Spinal cord (tissue), 10 donors: ENCODE data around the gene PRKN. TPM values are rescaled to one million over a fixed set of nuclear protein-coding genes. Genes with fewer than 3 reads are reported as not detected.

ENCODE experiments used
- DNase-seq, 6 donors: peaks; one replicate each; pipeline versions ENCODE4 v3.0.0 to v3.0.0-alpha.2; 2013 to 2015; ENCODE audit warnings: low spot score in 6 of 6, low read depth in 4 of 6
- H3K27ac ChIP-seq: one replicate; pipeline ENCODE4 v1.5.1; 2013; ENCODE audit warnings: low read depth, low read length, control low read depth
- H3K27me3 ChIP-seq: one replicate; pipeline ENCODE4 v1.6.1; 2013; ENCODE audit warnings: low read length; ENCODE audit not compliant: control insufficient read depth, insufficient read depth
- H3K36me3 ChIP-seq: one replicate; pipeline ENCODE4 v1.6.1; 2013; ENCODE audit warnings: low read length; ENCODE audit not compliant: control insufficient read depth, insufficient read depth
- H3K4me1 ChIP-seq: one replicate; pipeline ENCODE4 v1.6.1; 2013; ENCODE audit warnings: low read length; ENCODE audit not compliant: control insufficient read depth, insufficient read depth
- H3K4me3 ChIP-seq: one replicate; pipeline ENCODE4 v1.5.1; 2013; ENCODE audit warnings: low read depth, low read length, control low read depth
- H3K9me3 ChIP-seq: one replicate; pipeline ENCODE4 v1.6.1; 2013; ENCODE audit warnings: low read length; ENCODE audit not compliant: control insufficient read depth, insufficient read depth
- WGBS: methylation state at CpG from one replicate; pipeline ENCODE4 v1.1.5; 2013; ENCODE audit warnings: missing lambda C conversion rate; ENCODE audit not compliant: insufficient coverage; 5-methylcytosine and 5-hydroxymethylcytosine counted together
- polyA plus RNA-seq, 2 donors: library from polyadenylated mRNA; unstranded; fragments of 120-200 nt; gene quantifications; one replicate each; pipeline ENCODE4 v1.2.1, GENCODE V29; 2013; ENCODE audit not compliant: insufficient read length in 2 of 2
- total RNA-seq, 2 donors: library from RNA; depleted of rRNA in 1 of 2; stranded (reverse); fragments of 120-200 nt in 1 of 2; fragments of >200 nt in 1 of 2; gene quantifications; one replicate each; pipeline versions ENCODE4 v1.2.3 to v1.2.4, GENCODE V29; 2013 to 2014
- donor health status: healthy.

PRKN gene
- total and polyA plus RNA-seq, 4 donors: 7.4 to 9.5 (median 8.4) TPM

DNA sequence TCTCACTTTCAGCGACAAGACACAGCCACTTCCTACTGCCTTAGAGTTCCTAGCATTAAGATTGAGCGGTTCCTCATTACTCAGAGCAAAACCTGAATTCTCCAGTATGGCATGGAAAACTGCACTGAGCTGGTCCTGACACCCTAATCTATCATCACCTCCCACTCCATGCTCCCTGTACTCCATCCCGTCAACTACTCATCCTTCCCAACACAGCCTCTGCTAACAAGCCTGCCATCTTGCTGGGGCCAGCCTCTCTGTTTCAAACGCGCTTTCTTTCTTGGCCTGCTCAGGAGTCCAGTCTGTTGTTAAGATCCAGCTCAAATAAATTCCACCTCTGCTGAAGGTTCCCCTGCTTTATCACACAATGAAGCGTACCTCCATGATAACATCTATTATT is 12.0 kb downstream of the PRKN start:
- Histone ChIP-seq H3K4me3 (no peak overlapping the region), H3K27ac (no peak overlapping the region), H3K4me1 (no peaks in the 10 kb centered on the region), H3K9me3 (no peaks in the 10 kb centered on the region), H3K36me3 (no peaks in the 10 kb centered on the region), H3K27me3 (no peaks in the 10 kb centered on the region)
- DNase-seq: no peak
- WGBS: 86% methylated on average over 6 of the region's 6 CpGs

DNA sequence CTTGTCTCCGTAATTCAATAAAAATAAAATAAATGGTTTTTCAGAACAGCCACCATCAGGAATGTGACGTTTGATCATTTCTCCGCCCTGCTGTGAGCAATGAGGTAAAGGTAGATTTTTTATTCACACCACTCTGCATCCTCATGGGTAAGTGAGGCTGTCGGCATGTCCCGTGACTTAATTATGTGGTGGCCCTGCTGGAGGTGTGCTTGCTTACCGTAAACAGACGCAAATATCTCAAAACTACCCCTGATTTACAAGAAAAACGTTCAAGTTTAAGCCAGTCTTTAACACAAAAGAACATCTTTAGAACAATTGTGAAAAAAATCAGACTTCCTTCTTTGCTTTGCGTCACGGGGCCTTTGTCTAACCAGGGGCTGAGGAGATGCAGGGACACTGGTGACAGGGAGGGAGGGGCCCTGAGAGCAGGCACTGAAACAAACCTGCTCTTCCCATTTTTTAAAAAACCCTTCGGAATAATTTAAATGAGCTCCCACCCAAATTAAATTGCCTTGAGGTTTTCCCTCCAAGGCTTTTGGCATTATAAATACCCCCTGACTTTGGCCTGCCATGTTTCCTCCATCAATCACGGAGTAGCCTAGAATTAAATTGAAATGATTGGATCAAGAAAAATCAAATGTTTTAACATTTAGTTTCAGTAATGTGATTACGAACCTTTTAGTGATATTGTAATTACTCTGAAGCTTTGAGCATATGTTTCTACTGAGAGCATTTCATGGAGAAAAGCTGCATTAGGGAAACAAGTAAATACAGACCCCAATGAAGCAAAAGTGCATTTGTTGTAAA is 13.4 kb downstream of the PRKN start:
- DNase-seq: peak in 1 of 6 donors; percentile 72
- WGBS: 20% methylated on average over 1 of the region's 13 CpGs

DNA sequence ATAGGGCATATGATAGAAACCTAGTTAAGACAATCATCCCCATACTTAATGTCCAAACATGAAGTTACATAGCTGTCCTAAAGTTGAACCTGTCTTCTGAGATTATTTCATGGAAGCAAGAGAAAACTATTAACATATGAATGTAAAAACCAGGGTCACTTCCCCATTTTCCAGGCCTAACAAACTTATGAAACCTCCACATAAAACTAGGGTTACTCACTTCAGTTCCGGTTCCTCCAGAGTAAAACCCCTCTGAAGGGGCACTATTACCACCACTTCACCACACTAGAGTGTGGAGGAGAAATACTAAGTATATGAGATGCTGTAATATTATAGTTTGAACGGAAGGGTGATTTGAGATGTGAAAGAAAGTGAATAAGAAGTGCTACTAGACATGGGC is 14.9 kb downstream of the PRKN start:
- no CpG with 5 or more reads among the region's 2 CpGs for WGBS
- Histone ChIP-seq H3K36me3 (no peaks in the 10 kb centered on the region), H3K27ac (no peak overlapping the region), H3K4me1 (no peaks in the 10 kb centered on the region), H3K9me3 (no peaks in the 10 kb centered on the region), H3K27me3 (no peaks in the 10 kb centered on the region), H3K4me3 (no peak overlapping the region)
- DNase-seq: no peak

More for the DNA sequence above, 13.4 kb downstream of the PRKN start:
- Histone ChIP-seq H3K4me1 (no peaks in the 10 kb centered on the region), H3K4me3 (no peak overlapping the region), H3K9me3 (no peaks in the 10 kb centered on the region), H3K27me3 (no peaks in the 10 kb centered on the region), H3K27ac (no peak overlapping the region), H3K36me3 (no peaks in the 10 kb centered on the region)

GRCh38 chr6:162711376-162711775 is 16.2 kb downstream of the PRKN start:
- H3K4me3 ChIP-seq: no peak overlapping the region
- H3K27me3 ChIP-seq: no peaks in the 10 kb centered on the region
- 89% methylated on average over 4 of the region's 4 CpGs for WGBS
- no peaks in the 10 kb centered on the region for H3K36me3 ChIP-seq
- DNase-seq: no peak
- H3K27ac ChIP-seq: no peak overlapping the region
- H3K9me3 ChIP-seq: no peaks in the 10 kb centered on the region
- H3K4me1 ChIP-seq: peaks cover under 1% of the 10 kb centered on the region

DNA sequence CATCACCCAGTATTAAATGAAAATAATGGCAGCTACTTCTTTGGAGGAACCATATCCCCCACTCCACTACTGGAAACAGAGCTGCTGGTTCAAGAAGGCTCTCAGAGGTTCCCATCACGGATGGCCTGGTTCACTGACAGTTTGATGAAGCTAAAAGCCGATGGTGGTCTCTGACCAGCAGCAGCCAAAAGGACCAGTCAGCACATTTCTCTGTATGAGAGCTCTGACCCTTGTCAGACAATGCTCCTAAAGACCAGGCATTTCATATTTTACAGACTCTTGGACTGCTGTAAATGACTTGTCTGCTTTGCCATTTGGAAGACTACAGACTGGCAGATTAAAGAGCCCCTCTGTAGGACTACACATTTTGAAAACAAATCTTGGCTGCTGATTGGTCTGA is 16.6 kb downstream of the PRKN start:
- no peak for DNase-seq
- WGBS: 86% methylated on average over 2 of the region's 2 CpGs
- no peak overlapping the region for H3K4me3 ChIP-seq
- peaks cover 5% of the 10 kb centered on the region for H3K4me1 ChIP-seq
- H3K36me3 ChIP-seq: no peaks in the 10 kb centered on the region
- no peaks in the 10 kb centered on the region for H3K27me3 ChIP-seq
- no peak overlapping the region for H3K27ac ChIP-seq
- H3K9me3 ChIP-seq: no peaks in the 10 kb centered on the region

GRCh38 chr6:162710419-162710818 is 17.1 kb downstream of the PRKN start:
- DNase-seq: no peak
- no peaks in the 10 kb centered on the region for H3K9me3 ChIP-seq
- no CpG with 5 or more reads among the region's 1 CpG for WGBS
- no peak overlapping the region for H3K4me3 ChIP-seq
- H3K4me1 ChIP-seq: peaks cover 5% of the 10 kb centered on the region
- no peaks in the 10 kb centered on the region for H3K36me3 ChIP-seq
- no peak overlapping the region for H3K27ac ChIP-seq
- H3K27me3 ChIP-seq: no peaks in the 10 kb centered on the region

DNA sequence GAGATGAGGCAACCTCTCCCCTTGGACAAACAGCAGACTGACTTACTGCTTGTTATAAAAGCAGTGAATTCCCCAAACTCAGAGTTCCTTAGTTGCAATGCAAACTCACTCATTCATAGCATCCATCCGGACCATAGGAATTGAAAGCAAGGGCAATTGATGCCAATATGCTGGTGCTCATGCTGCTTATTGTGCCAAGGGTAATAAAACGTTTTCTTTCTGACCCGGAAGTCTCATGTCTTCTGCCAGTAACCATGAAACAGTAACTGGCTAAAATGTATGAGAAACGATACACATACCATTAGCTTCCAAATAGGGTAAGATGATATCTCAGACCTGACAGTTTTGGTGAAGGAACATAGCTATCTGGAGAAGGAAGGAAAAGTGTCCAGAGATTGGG is 18.1 kb downstream of the PRKN start:
- WGBS: no CpG with 5 or more reads among the region's 4 CpGs
- H3K4me1 ChIP-seq: peaks cover 5% of the 10 kb centered on the region
- DNase-seq: no peak
- no peaks in the 10 kb centered on the region for H3K27me3 ChIP-seq
- no peak overlapping the region for H3K27ac ChIP-seq
- H3K36me3 ChIP-seq: no peaks in the 10 kb centered on the region
- no peaks in the 10 kb centered on the region for H3K9me3 ChIP-seq
- H3K4me3 ChIP-seq: no peak overlapping the region

DNA sequence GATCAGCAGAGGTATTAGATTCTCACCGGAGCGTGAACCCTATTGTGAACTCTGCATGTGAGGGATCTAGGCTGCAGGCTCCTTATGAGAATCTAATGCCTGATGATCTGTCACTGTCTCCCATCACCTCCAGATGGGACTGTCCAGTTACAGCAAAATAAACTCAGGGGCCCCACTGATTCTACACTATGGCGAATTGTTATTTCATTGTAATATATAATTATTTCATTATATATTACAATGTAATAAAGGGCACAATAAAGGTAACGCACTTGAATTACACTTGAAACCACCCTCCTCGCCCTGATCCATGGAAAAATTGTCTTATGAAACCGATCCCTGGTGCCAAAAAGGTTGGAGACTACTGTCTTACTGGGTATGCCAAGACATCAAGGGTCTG is 18.6 kb downstream of the PRKN start:
- Histone ChIP-seq H3K27ac (no peak overlapping the region), H3K4me1 (peaks cover 5% of the 10 kb centered on the region), H3K9me3 (no peaks in the 10 kb centered on the region), H3K27me3 (no peaks in the 10 kb centered on the region), H3K4me3 (no peak overlapping the region), H3K36me3 (no peaks in the 10 kb centered on the region)
- DNase-seq: no peak
- 100% methylated on average over 1 of the region's 6 CpGs for WGBS

DNA sequence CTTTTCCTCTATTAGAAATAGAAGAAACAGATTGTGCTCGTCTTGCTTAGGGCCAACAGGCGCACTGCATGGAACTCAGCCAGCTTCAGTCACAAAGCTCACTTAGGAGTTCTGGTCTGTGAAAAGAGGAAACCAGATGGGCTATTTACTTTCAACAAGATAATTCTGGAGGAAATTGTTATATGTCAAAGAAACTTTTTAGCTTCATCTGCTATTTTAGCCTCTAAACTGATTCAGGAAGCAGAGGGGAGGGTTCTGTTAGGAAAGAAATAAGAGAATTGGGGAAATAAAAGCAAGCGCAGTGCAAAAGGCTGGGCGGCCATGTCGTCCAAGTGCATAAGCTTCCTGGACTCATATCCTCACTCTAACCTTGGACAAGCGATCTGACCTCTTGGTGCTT is 21.3 kb downstream of the PRKN start:
- no peaks in the 10 kb centered on the region for H3K27me3 ChIP-seq
- H3K27ac ChIP-seq: no peak overlapping the region
- 80% methylated on average over 2 of the region's 6 CpGs for WGBS
- no peaks in the 10 kb centered on the region for H3K9me3 ChIP-seq
- peaks cover 5% of the 10 kb centered on the region for H3K4me1 ChIP-seq
- DNase-seq: peak in 5 of 6 donors; percentile 48 to 93 (median 57)
- no peaks in the 10 kb centered on the region for H3K36me3 ChIP-seq
- no peak overlapping the region for H3K4me3 ChIP-seq

DNA sequence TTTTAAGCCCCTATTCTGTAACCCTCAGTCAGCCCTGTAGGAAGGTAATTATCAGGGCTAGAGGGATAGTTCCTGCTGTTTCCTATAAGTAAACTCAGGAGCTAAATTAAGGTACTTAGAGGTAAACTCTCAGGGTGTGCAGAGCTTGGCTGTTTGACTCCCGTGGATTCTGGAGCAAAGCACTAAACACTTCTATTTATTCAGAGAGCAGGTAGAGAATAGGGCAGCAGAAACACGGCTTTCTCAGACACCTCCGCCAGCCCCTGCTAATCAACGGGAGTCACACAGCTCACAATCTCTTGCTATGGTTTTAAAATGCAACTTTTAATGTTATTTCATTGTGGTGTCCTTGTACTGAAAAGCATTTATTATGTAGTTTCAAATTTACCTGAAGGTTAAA is 21.8 kb downstream of the PRKN start:
- Histone ChIP-seq H3K36me3 (no peaks in the 10 kb centered on the region), H3K4me1 (peaks cover 5% of the 10 kb centered on the region), H3K4me3 (no peak overlapping the region), H3K9me3 (no peaks in the 10 kb centered on the region), H3K27me3 (no peaks in the 10 kb centered on the region), H3K27ac (no peak overlapping the region)
- no CpG with 5 or more reads among the region's 4 CpGs for WGBS
- DNase-seq: peak in 1 of 6 donors; percentile 75
